GM21619 (cell line): Measurements from ENCODE around the gene GJA8.
"Not testable (repeated sequence)": the region's sequence is repeated elsewhere in the genome, so short reads cannot be mapped to it uniquely, and the experiment has no call there.

ENCODE experiments used
- ATAC-seq: cut with Tn5 transposase; IDR thresholded peaks from one replicate; pipeline ENCODE4 v1.9.1; 2021; ENCODE audit not compliant: unreplicated experiment

GJA8 gene

DNA sequence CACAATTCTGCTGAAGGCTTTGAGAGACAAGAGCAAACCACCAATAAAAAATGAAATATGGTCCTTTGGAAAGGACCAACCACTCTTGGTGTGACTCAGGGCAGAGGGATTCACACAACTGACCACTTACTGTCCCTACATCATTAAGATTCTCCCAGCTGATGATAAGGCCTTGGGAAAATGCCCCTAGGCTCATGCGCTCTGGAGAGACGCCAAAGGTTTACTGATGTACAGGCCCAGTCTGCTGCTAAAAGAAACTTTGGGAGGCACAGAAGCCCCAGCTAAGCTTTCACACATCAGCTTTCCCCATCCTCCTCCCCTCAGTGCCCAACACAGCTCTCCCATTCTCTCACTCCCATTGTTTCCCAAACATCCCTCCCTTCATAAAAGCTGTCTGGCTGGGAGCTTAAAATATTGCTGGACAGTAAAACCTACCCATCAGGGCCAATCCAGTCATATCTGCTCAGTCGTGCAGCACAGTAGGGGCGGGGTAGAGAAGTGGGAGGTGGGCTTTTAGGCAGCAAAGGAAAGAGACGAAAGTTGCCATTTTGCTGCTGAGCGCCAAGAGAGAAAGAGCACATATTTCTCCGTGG lies at the start of gene GJA8:
TSS of gene GJA8 (plus strand) at position 543 of the 593 bp plus-strand sequence. CDS start 5,161 bp downstream, outside the sequence.
- no peak for ATAC-seq

DNA sequence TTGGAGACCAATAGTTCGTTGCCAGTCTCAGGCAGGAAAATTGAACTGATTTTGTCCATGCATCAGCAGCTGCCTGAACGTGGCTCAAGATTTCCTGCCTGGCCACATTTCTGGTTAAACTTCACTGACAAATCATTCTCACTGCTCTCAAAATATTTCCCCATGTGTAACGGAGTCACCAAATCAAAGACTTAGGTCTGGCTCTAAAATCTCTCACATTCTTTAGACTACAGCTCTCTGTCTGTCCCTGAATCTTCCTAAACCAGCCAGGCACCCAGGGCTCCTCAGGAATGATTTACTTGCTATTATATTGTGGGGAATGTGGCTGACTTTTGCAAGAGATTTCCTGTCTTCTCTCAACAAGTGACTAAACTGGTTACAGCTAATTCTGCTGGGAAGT lies 49.2 kb upstream of the GJA8 start:
- no peak for ATAC-seq

DNA sequence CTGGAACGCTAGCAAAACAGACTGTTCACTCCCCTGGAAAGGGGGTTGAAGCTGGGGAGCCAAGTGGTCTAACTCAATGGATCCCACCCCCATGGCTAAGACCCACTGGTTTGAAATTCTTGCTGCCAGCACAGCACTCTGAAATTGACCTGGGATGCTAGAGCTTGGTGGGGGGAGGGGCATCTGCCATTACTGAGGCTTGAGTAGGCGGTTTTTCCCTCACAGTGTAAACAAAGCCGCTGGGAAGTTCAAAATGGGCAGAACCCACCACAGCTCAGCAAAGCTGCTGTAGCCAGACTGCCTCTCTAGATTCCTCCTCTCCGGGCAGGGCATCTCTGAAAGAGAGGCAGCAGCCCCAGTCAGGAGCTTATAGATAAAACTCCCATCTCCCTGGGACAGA lies 47.6 kb upstream of the GJA8 start:
- ATAC-seq, result not testable (repeated sequence)

DNA sequence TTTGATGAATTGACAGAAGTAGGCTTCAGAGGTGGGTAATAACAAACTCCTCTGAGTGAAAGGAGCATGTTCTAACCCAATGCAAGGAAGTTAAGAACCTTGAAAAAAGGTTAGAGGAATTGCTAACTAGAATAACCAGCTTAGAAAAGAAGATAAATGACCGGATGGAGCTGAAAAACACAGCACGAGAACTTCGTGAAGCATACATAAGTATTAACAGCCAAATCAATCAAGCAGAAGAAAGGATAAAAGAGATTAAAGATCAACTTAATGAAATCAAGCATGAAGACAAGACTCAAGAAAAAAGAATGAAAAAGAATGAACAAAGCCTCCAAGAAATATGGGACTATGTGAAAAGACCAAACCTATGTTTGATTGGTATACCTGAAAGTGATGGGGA lies 46.6 kb upstream of the GJA8 start:
- ATAC-seq, result not testable (repeated sequence)

DNA sequence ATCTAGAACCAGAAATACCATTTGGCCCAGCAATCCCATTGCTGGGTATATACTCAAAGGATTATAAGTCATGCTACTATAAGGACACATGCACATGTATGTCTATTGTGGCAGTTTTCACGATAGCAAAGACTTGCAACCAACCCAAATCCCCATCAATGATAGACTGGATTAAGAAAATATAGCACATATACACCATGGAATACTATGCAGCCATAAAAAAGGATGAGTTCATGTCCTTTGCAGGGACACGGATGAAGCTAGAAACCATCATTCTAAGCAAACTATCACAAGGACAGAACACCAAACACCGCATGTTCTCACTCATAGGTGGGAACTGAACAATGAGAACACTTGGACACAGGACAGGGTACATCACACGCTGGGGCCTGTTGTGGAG lies 35.4 kb upstream of the GJA8 start:
- not testable (repeated sequence) for ATAC-seq

DNA sequence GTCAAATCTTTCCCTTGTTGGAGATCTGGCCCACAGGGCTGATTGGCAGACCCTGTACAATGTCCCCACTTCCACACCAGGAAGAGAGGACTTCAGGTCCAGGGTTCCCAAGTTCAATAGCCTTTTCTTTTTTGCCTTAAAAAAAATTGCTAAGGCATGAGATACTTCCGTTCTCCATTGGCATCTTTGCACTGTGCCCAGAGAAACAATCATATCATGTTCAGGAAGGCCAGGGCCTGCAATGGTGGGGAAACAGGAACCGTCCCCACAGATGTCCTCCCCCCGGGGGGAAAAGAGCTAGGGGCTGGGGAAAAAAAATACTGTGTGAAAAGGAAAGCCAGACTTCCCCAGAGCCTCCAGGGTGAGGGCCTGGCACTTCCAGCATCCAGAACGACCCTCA lies 24.6 kb upstream of the GJA8 start:
- ATAC-seq, result no peak

DNA sequence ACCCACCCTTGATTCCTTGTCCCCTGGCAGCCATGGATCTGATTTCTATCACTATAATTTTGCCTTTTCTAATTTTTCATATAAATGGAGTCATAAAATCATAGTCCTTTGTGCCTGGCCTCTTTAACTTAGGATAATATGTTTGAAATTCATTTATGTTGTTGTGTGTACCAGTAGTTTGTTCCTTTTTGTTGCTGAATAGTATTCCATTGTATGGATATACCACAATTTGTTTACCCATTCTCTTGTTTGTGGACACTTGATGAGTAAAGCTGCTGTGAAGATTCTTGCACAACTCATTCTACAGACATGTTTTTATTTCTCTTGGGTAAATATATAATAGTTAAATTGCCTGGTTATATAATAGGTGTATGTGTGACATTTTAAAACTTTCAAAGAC lies 22.7 kb upstream of the GJA8 start:
- ATAC-seq, result no peak

DNA sequence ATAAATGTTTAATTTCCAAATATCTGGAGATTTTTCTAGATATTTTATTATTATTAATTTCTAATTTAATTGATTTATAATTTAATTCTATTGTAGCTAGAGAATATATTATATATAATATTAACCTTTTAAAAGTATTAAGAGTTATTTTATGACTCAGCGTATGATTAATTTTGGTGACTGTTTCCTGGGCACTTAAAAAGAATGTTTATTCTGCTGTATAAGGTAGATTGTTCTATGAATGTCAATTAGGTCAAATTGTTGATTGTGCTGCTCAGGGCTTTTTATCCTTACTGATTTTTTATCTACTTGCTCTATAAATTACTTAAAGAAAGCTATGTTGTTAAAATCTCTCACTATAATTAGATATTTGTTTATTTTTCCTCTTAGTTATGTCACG lies 20.1 kb upstream of the GJA8 start:
- ATAC-seq, result no peak

DNA sequence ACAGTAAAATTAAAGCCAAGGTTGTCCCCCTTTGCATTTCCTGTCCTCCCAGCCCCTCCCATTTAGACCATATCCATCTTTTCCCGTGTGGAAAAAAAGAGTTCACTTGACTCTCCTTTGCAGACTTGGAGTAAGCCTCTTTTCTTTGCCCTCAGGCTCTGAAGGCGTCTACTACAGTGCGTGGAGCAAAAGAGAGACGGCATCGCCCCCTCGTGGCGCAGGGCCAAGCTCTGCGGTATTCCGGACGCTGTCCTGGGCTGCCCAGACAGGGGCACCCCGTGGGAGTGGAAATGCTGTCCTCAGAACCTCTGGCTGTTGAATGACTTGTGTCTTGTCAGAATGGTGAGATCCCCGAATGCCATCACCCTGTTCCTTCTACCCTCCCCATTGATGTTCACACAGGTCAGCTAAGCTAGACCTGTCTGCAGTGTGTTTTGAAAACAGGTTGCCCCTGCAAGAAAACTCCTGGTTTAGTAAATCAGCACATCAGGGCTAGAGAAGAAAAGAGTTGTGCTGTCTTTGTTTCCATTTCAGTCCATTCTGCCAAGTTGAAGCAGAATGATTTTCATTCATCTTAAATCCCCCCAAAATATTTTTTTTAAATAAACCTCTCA lies 12.3 kb upstream of the GJA8 start:
- ATAC-seq, result peak; percentile 79

DNA sequence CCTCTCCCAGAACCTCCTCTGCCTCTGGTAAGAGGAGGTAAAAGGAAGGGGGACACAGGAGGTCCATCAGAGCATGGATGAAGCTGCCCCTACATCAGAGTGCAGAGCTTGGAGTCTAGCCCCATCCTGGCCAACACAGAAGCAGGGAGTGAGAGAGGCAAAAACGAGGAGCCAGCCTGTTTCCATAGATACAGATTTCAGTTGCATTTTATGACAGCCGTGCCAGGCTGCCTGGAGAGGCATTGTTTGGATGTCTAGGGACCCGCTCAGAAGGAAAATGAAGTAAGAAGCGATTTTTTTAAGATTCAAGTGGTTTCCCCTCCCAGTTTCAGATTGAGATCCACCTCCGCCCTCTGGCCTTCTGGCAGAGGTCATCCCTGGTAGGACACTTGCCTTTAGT lies 11.5 kb upstream of the GJA8 start:
- ATAC-seq, result no peak

DNA sequence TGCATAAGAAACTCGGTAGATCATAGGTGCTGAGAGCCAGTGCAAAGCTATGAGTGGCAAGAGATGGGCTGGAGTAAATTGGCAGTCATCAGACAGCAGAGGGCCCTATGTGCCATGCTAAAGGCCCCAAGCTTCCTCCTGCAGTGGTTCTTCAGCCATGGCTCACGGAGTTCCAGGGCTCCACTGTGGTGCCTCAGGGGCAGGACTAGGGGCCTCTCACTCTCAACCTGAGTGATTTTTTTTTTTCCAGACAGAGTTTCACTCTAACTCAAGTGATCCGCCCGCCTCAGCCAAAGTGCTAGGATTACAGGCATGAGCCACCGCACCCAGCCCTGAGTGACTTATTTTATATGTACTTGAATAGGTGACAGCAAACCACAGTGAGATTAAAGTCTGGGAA lies 10.4 kb upstream of the GJA8 start:
- ATAC-seq, result no peak

DNA sequence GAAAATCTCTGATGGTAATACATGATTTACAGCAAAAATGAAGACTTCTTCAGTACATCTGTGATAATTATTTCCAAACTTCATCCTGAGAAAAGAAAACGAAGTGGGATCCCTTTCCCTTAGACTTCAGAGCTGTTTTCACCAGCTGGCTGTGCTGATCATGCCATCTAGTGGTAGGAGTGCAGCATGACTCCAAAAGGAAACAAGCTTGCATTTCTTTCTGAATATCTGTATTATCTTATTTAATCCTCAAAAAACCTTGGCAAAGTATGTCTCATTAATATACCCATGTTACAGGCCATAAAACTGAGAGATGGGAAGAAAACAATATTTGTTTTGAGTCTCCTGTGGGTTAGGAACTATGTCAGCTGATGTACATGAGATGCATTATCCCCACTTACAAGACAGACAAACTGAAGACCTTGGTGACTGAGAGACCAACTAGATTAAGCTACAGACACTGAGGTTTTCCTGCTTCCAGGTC lies 9.8 kb upstream of the GJA8 start:
- ATAC-seq, result no peak

DNA sequence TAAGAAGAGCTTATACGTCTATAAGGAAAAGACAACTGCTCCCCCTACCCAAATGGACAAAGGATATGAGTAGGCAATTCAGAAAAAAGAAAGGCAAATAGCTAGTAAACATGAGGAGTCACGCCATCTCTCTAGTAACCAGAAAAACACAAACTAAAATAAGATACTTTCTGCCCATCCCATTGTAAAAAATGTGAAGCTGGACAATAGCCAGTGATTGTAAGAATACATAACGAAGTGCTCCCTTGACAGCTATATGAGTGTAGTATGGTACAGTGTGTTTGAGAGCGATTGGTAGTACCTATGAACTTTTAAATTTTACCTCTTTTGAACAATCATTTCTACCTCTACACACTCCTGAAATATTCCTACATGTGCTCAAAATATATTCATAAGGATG lies 7.5 kb upstream of the GJA8 start:
- no peak for ATAC-seq

DNA sequence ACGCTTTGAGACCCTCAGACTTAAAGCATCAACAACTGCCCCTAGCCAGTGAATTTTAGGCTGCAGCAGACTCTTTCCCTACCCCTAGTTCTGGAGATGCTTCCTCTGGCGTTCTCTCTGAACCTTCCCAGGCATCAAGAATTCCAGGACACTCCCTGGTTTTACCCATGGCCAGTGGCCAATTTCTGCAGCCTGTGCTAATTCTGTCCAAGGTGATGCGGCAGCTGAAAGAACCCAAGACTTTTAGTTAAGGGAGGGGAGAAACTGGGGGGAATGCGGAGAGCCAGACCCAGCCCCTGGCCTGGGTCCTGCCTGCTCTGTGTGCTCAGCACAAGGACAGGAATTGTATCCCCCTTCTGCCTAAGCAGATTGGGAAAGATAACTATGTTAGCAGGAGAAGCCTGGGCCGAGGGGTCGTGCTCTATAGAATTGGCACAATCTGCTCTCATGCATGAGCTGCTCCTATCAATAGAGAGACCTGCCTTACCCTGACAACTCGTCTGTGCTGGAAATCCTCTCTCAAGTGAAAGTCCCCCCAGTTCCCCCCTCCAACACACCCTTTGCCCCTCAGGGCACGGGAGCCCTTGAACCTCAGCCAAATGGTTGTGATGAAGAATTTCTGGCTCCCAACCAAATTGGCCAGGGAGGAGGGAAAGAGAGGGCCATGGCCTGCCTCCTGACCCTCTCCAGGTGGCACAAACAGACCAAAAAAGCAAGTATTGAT lies 5.4 kb upstream of the GJA8 start:
- ATAC-seq, result no peak

DNA sequence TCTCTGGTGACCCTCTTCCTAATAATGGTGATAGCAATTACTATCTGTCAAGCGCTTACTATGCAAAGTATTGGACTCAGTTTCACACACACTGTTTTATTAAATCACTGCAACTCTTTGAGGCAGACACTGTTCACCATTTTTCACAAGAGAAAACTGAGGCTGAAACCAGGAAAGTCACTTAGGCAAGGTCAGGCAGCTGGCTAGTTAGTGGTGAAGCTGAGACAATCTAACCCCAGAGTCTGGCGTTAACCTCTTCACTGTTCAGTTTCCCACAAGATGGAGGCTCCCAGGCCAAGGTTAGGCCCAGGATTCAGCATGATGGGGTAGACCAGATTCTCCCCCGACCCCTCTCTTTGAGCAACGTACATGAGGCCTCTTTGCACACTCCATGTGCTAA lies 4.8 kb upstream of the GJA8 start:
- ATAC-seq, result no peak

DNA sequence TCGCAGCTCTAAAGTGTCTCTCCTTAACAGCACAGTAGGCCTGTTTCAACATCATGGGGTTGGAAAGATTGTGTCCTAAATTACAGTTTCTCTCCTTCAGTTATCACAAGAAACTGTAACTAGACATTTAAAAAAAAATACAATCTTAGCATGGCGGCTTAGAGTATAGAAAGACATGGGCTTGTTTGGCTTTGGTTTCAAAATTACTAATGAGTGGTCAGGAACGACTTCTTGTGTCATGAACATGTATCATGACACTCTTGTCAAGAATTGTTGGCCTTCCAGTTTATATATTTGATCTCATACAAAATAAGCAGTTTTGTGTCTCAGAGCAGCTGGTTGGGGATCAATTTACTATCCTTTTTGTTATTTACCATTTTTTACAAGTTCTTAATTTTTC lies 2.1 kb downstream of the GJA8 start:
- no peak for ATAC-seq

DNA sequence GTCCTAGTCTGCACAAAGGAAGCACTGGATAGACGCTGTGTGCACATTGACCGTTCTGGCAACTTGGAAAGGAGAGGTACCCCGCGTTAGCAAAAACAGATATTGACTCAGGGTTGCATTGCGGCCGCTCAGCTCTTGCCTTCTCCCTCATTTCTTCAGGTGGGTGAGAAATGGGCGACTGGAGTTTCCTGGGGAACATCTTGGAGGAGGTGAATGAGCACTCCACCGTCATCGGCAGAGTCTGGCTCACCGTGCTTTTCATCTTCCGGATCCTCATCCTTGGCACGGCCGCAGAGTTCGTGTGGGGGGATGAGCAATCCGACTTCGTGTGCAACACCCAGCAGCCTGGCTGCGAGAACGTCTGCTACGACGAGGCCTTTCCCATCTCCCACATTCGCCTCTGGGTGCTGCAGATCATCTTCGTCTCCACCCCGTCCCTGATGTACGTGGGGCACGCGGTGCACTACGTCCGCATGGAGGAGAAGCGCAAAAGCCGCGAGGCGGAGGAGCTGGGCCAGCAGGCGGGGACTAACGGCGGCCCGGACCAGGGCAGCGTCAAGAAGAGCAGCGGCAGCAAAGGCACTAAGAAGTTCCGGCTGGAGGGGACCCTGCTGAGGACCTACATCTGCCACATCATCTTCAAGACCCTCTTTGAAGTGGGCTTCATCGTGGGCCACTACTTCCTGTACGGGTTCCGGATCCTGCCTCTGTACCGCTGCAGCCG lies 5.4 kb downstream of the GJA8 start:
- no peak for ATAC-seq

DNA sequence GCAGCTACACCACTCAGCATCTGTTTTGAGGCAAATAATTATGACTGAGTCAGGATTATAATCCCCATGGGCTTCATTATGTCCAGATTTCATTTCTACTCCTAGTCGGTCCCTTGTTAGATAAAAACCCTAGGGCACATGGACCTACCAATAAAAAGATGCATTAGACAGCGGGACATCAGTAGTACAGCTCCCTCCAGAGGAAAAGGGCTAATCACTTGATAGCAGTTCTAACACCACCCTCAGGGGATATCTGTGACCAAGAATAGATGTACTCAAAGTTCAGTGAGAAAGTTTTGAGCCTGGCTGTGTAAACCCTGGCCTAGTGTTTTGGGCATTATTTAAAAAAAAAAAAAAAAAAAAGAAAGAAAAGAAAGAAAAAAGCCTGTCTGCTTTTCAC lies 10.0 kb downstream of the GJA8 start:
- ATAC-seq, result no peak

DNA sequence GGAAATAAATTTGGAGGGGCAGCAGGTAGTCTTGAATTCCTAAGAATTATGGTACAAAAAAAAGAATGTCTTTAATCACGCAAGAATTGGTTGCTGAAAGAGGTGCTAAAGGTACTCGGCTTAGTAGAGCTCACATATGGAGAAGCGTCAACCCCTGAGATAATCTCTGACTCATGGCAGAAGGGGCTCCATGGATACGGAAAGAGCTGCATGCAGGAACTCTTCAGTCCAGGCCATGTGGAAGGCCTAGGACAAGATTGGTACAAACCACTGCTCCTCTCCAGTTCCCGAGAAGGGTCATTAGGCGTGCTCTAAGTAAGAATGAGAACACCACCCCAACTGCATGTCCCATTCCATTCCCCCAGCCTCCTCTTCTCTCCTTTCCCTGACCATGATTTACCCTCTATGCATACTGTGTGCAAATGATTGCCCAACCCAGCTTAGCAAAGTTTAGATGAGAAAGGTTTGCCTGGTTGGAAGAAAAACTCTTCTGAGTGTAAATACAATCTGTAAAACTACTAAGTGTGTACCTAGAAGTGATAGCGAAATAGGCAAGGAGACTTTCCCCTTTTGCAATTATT lies 10.9 kb downstream of the GJA8 start:
- ATAC-seq, result no peak

DNA sequence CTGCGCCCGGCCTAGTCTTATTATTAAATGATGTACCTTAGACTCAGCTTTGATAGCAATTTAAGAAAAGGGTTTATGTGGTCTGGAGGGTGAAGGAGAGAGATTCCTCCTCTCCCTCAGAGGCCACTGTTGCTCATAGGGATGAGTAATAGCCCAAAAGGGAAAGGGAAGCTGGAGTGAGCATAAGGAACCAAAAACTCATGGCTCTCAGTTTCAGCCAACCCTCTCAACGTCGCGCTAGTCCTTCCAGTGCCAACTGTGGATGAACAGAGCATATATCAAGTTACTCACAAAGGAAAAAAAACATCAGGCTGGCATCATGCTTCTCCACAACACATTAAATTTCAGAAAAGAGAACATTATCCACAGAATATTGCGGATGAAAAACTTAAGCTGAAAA lies 17.3 kb downstream of the GJA8 start:
- ATAC-seq, result no peak

DNA sequence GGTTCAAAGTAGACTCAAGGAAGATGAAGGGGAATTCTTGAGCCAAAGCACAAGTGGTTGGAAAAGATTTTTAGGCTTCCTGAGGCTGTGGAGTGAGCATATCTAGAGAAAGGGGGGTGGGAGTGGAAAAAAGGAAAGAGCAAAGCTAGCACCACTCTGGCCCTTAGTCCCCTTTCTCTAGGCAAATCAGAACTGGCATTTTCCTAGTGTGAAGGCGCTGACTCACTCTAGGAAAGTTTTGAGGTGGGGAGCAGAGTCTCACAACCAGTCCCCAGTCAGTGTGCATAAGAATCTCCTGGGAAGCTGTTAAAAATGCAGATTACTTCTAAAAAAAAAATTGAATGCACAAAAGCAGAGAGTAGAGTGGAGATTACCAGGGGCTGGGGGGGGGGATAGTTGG lies 22.2 kb downstream of the GJA8 start:
- no peak for ATAC-seq
